BJ (cell line): ENCODE data around the gene LANCL1. TPM values are rescaled to one million over a fixed set of nuclear protein-coding genes. Genes with fewer than 3 reads are reported as not detected.
A peak's percentile ranks its signal among the peaks of the same experiment; 100 is the strongest.
"Not testable (repeated sequence)": the region's sequence is repeated elsewhere in the genome, so short reads cannot be mapped to it uniquely, and the experiment has no call there.

Experiments
- CTCF ChIA-PET: fragments of 350-600 bp; formaldehyde crosslinking; extraction: SDS; loops from one replicate; lab custom pipeline; 2021; ENCODE audit warnings: antibody characterized with exemption, inconsistent platforms; lab: Yijun Ruan, JAX
- POLR2A ChIA-PET: fragments of 300-600 bp; sonication (Branson Sonifier 250); formaldehyde crosslinking; extraction: SDS; loops from one replicate; lab custom pipeline; 2021; ENCODE audit warnings: antibody characterized with exemption; lab: Charles Lee
- DNase-seq: peaks from one replicate; pipeline ENCODE4 v3.0.0-alpha.2; 2011; ENCODE audit warnings: low read depth
- H3K27me3 ChIP-seq: 2 replicates; pipeline ENCODE4 v1.6.0; 2011; ENCODE audit warnings: low read length; ENCODE audit not compliant: control insufficient read depth, insufficient read depth
- H3K36me3 ChIP-seq: 2 replicates; pipeline ENCODE4 v1.5.1; 2011; ENCODE audit warnings: low read length; ENCODE audit not compliant: control insufficient read depth, insufficient read depth
- H3K4me3 ChIP-seq: 2 replicates; pipeline ENCODE4 v1.5.1; 2011; ENCODE audit warnings: low read depth, mild to moderate bottlenecking, control low read depth, low read length
- CTCF ChIP-seq: IDR thresholded peaks from 2 replicates; pipeline ENCODE4 v1.5.1; 2011; ENCODE audit warnings: low read depth, mild to moderate bottlenecking, control low read depth, inconsistent platforms, low read length, moderate library complexity; ENCODE audit not compliant: insufficient read depth
- polyA plus RNA-seq: library from polyadenylated mRNA; depleted of rRNA; stranded (reverse); fragments of >200 nt; gene quantifications from 2 replicates; pipeline ENCODE4 v1.2.3, GENCODE V29; 2011

The LANCL1 gene
- polyA plus RNA-seq, 1 experiment, result 55.6 TPM

GRCh38 chr2:210452194-210452593 is 24.4 kb downstream of the LANCL1 start:
- no peaks in the 10 kb centered on the region for H3K27me3 ChIP-seq
- POLR2A ChIA-PET, result no interaction called here
- no peaks in the 10 kb centered on the region; the same call in 1 of the 2 replicates for H3K36me3 ChIP-seq
- no peak overlapping the region for H3K4me3 ChIP-seq
- CTCF ChIA-PET, result no interaction called here
- no peak for TF ChIP-seq CTCF
- DNase-seq, result no peak

- H3K27me3 ChIP-seq, DNase-seq, H3K4me3 ChIP-seq, CTCF ChIA-PET, H3K36me3 ChIP-seq, POLR2A ChIA-PET: not testable (repeated sequence)
These were observed 25.6 kb downstream of the LANCL1 start for GRCh38 chr2:210450942-210451341.

GRCh38 chr2:210445732-210446131 is 30.8 kb downstream of the LANCL1 start:
- CTCF ChIA-PET, result interaction anchor here (1.0 kb wide), 1 partner anchor 169 kb away, joined by 3 read pairs; no protein-coding TSS in a partner anchor

GRCh38 chr2:210445116-210445707 is 31.3 kb downstream of the LANCL1 start:
- Histone ChIP-seq H3K27me3 (no peaks in the 10 kb centered on the region), H3K4me3 (no peak overlapping the region), H3K36me3 (peaks cover 5% of the 10 kb centered on the region)
- ChIA-PET CTCF (interaction anchor here (1.0 to 1.4 kb wide), 2 partner anchors 8 to 168 kb away, joined by 3 read pairs; no protein-coding TSS in a partner anchor), POLR2A (no interaction called here)
- peak; percentile 64 for TF ChIP-seq CTCF
- no peak for DNase-seq

More at GRCh38 chr2:210445732-210446131, 30.8 kb downstream of the LANCL1 start:
- POLR2A ChIA-PET, result no interaction called here
- no peak for DNase-seq
- TF ChIP-seq CTCF, result no peak
- peaks cover 5% of the 10 kb centered on the region for H3K36me3 ChIP-seq
- no peak overlapping the region for H3K4me3 ChIP-seq
- no peaks in the 10 kb centered on the region for H3K27me3 ChIP-seq

- CTCF ChIA-PET, result interaction anchor here (0.9 to 1.4 kb wide), 2 partner anchors 10 to 82 kb away, joined by 3 read pairs; no protein-coding TSS in a partner anchor
- DNase-seq, result no peak
These were observed 33.0 kb downstream of the LANCL1 start for GRCh38 chr2:210443527-210443926.

More at GRCh38 chr2:210443527-210443926, 33.0 kb downstream of the LANCL1 start:
- no peak for TF ChIP-seq CTCF
- Histone ChIP-seq H3K36me3 (peaks cover 5% of the 10 kb centered on the region), H3K27me3 (no peaks in the 10 kb centered on the region), H3K4me3 (no peak overlapping the region)
- POLR2A ChIA-PET, result no interaction called here
